A673 (cell line): ENCODE data around the gene SLC15A1. TPM values are rescaled to one million over a fixed set of nuclear protein-coding genes. Genes with fewer than 3 reads are reported as not detected.

Experiments used
- BruUV-seq: library from RNA; stranded (reverse); fragments of 400-500 nt; replicated peaks from 2 replicates; lab custom pipeline; 2021; lab: Mats Ljungman, UMichigan
- CTCF ChIA-PET: fragments of 300-600 bp; sonication (Branson Sonifier 250); formaldehyde crosslinking; loops from one replicate; lab custom pipeline; 2022; ENCODE audit warnings: antibody characterized with exemption; lab: Charles Lee
- POLR2A ChIA-PET: fragments of 300-600 bp; sonication (Branson Sonifier 250); formaldehyde crosslinking; loops from one replicate; lab custom pipeline; 2022; ENCODE audit warnings: antibody characterized with exemption; ENCODE audit not compliant: low non-redundant PET; lab: Charles Lee
- DNase-seq: peaks from one replicate; pipeline ENCODE4 v3.0.0-alpha.2; 2015; ENCODE audit warnings: low spot score
- H3K27ac ChIP-seq: fragments of 200-600 bp; sonication (generic); 2 replicates; pipeline ENCODE4 v1.5.1; 2016; ENCODE audit warnings: mixed run types, low read depth, mild to moderate bottlenecking, mixed read lengths, antibody characterized with exemption, low read length; ENCODE audit not compliant: poor library complexity, severe bottlenecking
- H3K27me3 ChIP-seq: fragments of 200-600 bp; sonication (generic); replicated peaks from 2 replicates; pipeline ENCODE4 v1.6.1; 2017; ENCODE audit warnings: mixed run types, low read depth, mild to moderate bottlenecking, mixed read lengths, antibody characterized with exemption, low read length; ENCODE audit not compliant: insufficient read depth, poor library complexity
- H3K36me3 ChIP-seq: fragments of 200-600 bp; sonication (generic); 2 replicates; pipeline ENCODE4 v1.6.1; 2016; ENCODE audit warnings: mixed run types, mild to moderate bottlenecking, mixed read lengths, antibody characterized with exemption, low read length; ENCODE audit not compliant: insufficient read depth, poor library complexity, severe bottlenecking
- H3K4me1 ChIP-seq: fragments of 200-600 bp; sonication (generic); 2 replicates; pipeline ENCODE4 v1.6.1; 2017; ENCODE audit warnings: mixed run types, mild to moderate bottlenecking, mixed read lengths, antibody characterized with exemption, low read length; ENCODE audit not compliant: insufficient read depth, poor library complexity, severe bottlenecking
- H3K4me3 ChIP-seq: fragments of 200-600 bp; sonication (generic); 2 replicates; pipeline ENCODE4 v1.5.1; 2016; ENCODE audit warnings: low read depth, mixed run types, mild to moderate bottlenecking, mixed read lengths, low read length; ENCODE audit not compliant: poor library complexity, severe bottlenecking
- H3K9me3 ChIP-seq: fragments of 200-600 bp; sonication (generic); 2 replicates; pipeline ENCODE4 v1.6.1; 2016; ENCODE audit warnings: mixed run types, low read depth, mild to moderate bottlenecking, mixed read lengths, antibody characterized with exemption, low read length; ENCODE audit not compliant: poor library complexity, severe bottlenecking
- CTCF ChIP-seq: fragments of 300-800, 200-600 bp; sonication (generic); conservative IDR thresholded peaks from 2 replicates; pipeline ENCODE4 v1.5.1; 2017; ENCODE audit warnings: low read depth, mild to moderate bottlenecking, antibody characterized with exemption, low read length, moderate library complexity, mixed read lengths
- EZH2 ChIP-seq: fragments of 200-600 bp; sonication (generic); IDR thresholded peaks from 2 replicates; pipeline ENCODE4 v1.6.1; 2017; ENCODE audit warnings: borderline replicate concordance, low read depth, mild to moderate bottlenecking, mixed read lengths, antibody characterized with exemption, low read length; ENCODE audit not compliant: poor library complexity, severe bottlenecking
- intact Hi-C: fragments of 100-400 bp; cut with micrococcal nuclease; formaldehyde crosslinking; loops from one replicate; pipeline ENCODE4 v1.10.0; 2022; ENCODE audit not compliant: unreplicated experiment
- total RNA-seq: library from RNA; stranded (reverse); gene quantifications from 2 replicates; pipeline ENCODE4 v1.2.3, GENCODE V29; 2021

SLC15A1 gene
- total RNA-seq, 1 experiment from 2014 or later = not detected

- no TSS peak for BruUV-seq
- H3K27ac ChIP-seq = no peak overlapping the region
- TF ChIP-seq EZH2 = no peak
- no peak for TF ChIP-seq CTCF
- no peak for DNase-seq
- no peak overlapping the region for H3K4me3 ChIP-seq
- H3K27me3 ChIP-seq = no peaks in the 10 kb centered on the region
- no peaks in the 10 kb centered on the region for H3K9me3 ChIP-seq
- POLR2A ChIA-PET = no interaction called here
- no peaks in the 10 kb centered on the region for H3K36me3 ChIP-seq
- intact Hi-C loops = no loop called here
- CTCF ChIA-PET = no interaction called here
- H3K4me1 ChIP-seq = no peaks in the 10 kb centered on the region
Measured at GRCh38 chr13:98785405-98785804, 32.9 kb upstream of the SLC15A1 start.

DNA sequence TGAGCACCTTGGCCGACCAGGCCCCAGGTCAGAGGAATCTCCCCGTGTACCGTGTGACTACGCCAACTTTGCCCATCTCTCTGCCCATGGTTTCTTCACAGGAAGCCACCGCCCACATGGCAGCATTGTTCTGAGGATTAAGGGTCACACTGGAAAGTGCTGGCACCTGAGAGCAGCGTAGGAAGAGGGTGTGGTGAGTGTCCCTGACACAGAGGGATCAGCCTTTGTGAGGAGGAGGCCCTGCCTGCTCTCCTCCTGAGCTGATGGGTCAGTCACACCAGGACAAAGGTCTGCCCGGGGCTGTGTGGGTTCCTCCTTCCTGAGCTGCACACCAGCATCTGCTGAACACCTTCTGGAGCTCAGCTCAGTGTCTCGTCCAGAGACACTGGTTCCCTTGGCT lies 32.2 kb upstream of the SLC15A1 start:
- no peaks in the 10 kb centered on the region for H3K27me3 ChIP-seq
- no peak overlapping the region for H3K27ac ChIP-seq
- ChIA-PET CTCF (no interaction called here), POLR2A (no interaction called here)
- no peaks in the 10 kb centered on the region for H3K36me3 ChIP-seq
- no peaks in the 10 kb centered on the region for H3K4me1 ChIP-seq
- BruUV-seq = no TSS peak
- TF ChIP-seq EZH2 (no peak), CTCF (no peak)
- H3K9me3 ChIP-seq = no peaks in the 10 kb centered on the region
- intact Hi-C loops = no loop called here
- DNase-seq = no peak
- no peak overlapping the region for H3K4me3 ChIP-seq

DNA sequence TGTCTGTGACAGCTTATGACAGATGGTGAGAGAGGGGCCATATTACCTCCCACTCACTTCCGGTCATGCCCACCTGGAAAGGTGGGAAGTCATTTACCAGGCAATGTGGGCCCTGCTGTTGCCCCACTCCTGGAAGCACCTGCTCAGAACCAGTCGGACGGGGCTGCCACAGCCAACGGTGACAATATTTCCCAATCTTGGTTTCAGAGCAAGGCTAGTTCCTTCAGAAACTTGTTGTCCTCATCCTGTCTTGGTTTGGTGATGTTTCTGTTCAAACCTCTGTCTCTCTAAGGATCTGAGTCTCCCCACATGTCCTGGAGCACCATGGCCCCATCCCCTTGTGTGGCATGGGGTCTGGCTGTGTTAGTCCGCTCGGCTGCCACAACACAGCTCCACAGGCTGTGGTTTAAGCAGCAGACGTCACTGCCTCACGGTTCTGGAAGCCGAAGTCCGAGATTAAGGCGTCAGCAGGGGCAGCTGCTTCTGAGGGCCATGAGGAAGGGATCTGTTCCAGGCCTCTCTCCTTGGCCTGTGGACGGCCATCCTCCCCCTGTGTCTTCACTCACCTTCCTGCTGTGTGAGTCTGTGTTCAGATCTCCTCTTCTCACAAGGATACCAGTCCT lies 31.5 kb upstream of the SLC15A1 start:
- ChIA-PET POLR2A (no interaction called here), CTCF (no interaction called here)
- intact Hi-C loops = no loop called here
- TF ChIP-seq EZH2 (no peak), CTCF (no peak)
- DNase-seq = no peak
- no peak overlapping the region for H3K27ac ChIP-seq
- H3K4me3 ChIP-seq = no peak overlapping the region
- BruUV-seq = no TSS peak
- no peaks in the 10 kb centered on the region for H3K27me3 ChIP-seq
- H3K9me3 ChIP-seq = no peaks in the 10 kb centered on the region
- H3K4me1 ChIP-seq = no peaks in the 10 kb centered on the region
- H3K36me3 ChIP-seq = no peaks in the 10 kb centered on the region
